Stimulated activated CD4-positive, alpha-beta T cell treated with anti-CD3 and anti-CD28 coated beads, TNF-alpha, amount 100 ng/mL, for 1 hour (primary cell): ENCODE data around the gene DIP2C.
"Not testable (repeated sequence)": the region's sequence is repeated elsewhere in the genome, so short reads cannot be mapped to it uniquely, and the experiment has no call there.

Source experiments
- DNase-seq, 3 donors: peaks; one replicate each; pipeline ENCODE4 v3.0.0-alpha.2; 2020; ENCODE audit warnings: low read depth in 3 of 3, low spot score in 1 of 3

Gene DIP2C

GRCh38 chr10:396535-397220, 292.8 kb downstream of the DIP2C start:
- no peak for DNase-seq

GRCh38 chr10:396107-396506, 293.4 kb downstream of the DIP2C start:
- no peak for DNase-seq

- no peak for DNase-seq
These were observed 293.8 kb downstream of the DIP2C start for GRCh38 chr10:395665-396064.

GRCh38 chr10:394439-395101, 294.9 kb downstream of the DIP2C start:
- DNase-seq: not testable (repeated sequence)

GRCh38 chr10:393787-394438, 295.6 kb downstream of the DIP2C start:
- DNase-seq: no peak

- DNase-seq: no peak
These were observed 296.2 kb downstream of the DIP2C start for GRCh38 chr10:393106-393745.

GRCh38 chr10:392705-393037, 296.8 kb downstream of the DIP2C start:
- DNase-seq: no peak

- DNase-seq: no peak
These were observed 297.4 kb downstream of the DIP2C start for GRCh38 chr10:391847-392704.

GRCh38 chr10:391305-391704, 298.2 kb downstream of the DIP2C start:
- no peak for DNase-seq

GRCh38 chr10:390449-391100, 298.9 kb downstream of the DIP2C start:
- DNase-seq: no peak

- DNase-seq: no peak
These were observed 299.5 kb downstream of the DIP2C start for GRCh38 chr10:389836-390448.

- no peak for DNase-seq
These were observed 300.1 kb downstream of the DIP2C start for GRCh38 chr10:389261-389790.

GRCh38 chr10:388661-389045, 300.8 kb downstream of the DIP2C start:
- no peak for DNase-seq

- DNase-seq: no peak
These were observed 301.4 kb downstream of the DIP2C start for GRCh38 chr10:387909-388660.

- no peak for DNase-seq
These were observed 301.9 kb downstream of the DIP2C start for GRCh38 chr10:387593-387891.

- no peak for DNase-seq
These were observed 302.5 kb downstream of the DIP2C start for GRCh38 chr10:386771-387592.

- no peak for DNase-seq
These were observed 303.7 kb downstream of the DIP2C start for GRCh38 chr10:385571-386300.
